HG03045 (cell line): ENCODE measurements around the gene CHRM5.

ENCODE experiments used
- ATAC-seq: cut with Tn5 transposase; IDR thresholded peaks from one replicate; pipeline ENCODE4 v1.9.1; 2021; ENCODE audit warnings: mild to moderate bottlenecking, moderate library complexity; ENCODE audit not compliant: unreplicated experiment

Gene CHRM5, protein sequence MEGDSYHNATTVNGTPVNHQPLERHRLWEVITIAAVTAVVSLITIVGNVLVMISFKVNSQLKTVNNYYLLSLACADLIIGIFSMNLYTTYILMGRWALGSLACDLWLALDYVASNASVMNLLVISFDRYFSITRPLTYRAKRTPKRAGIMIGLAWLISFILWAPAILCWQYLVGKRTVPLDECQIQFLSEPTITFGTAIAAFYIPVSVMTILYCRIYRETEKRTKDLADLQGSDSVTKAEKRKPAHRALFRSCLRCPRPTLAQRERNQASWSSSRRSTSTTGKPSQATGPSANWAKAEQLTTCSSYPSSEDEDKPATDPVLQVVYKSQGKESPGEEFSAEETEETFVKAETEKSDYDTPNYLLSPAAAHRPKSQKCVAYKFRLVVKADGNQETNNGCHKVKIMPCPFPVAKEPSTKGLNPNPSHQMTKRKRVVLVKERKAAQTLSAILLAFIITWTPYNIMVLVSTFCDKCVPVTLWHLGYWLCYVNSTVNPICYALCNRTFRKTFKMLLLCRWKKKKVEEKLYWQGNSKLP

DNA sequence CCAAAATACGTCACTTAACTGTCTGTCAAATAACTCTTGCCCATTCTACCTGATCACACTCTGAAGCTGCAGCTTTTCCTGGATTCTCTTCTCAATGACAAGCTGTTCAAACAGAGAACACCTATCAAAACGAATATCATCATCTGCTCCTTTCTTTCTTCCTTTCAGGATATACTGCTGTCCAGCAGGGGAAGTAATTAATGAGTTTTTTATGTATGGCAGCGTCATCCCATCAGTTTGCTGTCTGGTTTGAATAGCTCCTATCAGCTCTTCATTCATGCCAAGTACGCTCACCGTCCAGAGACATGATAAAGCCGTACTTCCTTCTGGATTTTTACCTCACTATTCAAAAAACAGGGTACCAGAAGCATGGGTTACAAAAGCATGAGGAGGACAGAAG lies at the start of gene CHRM5:
Gene CHRM5 (plus strand): TSS at position 274 of the 400 bp plus-strand sequence. CDS start 94,221 bp downstream, outside the sequence.
- no peak for ATAC-seq

DNA sequence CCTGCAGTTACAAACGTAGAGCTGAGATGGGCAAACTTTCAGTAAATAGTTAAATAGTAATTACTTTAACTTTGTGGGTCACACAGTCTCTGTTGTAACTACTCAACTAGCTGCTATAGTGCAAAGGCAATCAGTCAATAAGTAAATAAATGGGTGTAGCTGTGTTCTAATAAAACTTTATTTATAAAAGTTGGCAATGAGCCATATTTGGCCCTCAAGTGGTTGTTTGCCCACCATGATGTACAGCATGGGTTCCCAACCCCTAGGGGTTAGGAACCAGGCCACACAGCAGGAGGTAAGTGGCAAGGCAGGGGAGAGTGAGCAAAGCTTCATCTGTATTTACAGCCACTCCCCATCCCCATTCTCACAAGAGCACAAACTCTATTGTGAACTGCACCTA lies 44.9 kb upstream of the CHRM5 start:
- ATAC-seq, result no peak

DNA sequence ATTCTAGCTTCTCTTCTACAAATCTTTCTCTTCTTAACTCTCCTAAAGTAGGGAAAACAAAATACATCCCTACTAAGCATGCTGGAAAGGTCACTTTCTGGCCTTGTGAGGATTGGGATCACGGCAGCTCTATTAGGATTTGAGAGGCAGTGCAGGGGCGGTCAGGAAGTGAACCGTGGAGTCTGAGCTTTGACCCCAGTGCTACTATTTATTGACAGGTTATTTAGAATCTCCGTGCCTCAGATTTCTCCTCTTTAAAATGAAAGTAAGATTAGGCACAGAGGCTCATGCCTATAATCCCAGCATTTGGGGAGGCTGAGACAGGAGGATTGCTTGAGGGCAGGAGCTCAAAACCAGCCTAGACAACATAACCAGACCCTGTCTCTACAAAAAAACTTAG lies 42.0 kb upstream of the CHRM5 start:
- no peak for ATAC-seq

DNA sequence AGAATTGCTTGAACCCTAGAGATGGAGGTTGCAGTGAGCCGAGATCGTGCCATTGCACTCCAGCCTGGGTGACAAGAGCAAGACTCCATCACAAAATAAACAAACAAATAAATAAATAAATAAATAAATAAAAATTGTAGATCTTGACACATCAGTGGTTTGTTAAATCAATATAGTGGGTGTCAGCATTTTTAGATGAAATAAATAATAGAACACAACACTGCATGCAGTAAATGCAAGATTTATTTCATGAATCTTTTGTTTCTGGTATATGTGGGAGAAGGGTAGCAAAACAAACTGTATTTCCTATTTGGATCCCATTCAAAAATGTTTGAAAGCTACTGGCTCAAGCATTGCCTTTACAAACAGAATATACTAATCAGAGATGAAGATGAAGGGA lies 35.6 kb upstream of the CHRM5 start:
- no peak for ATAC-seq

- no peak for ATAC-seq
These were observed 33.9 kb upstream of the CHRM5 start for GRCh38 chr15:33934396-33934795.

- no peak for ATAC-seq
These were observed 33.4 kb upstream of the CHRM5 start for GRCh38 chr15:33934921-33935320.

DNA sequence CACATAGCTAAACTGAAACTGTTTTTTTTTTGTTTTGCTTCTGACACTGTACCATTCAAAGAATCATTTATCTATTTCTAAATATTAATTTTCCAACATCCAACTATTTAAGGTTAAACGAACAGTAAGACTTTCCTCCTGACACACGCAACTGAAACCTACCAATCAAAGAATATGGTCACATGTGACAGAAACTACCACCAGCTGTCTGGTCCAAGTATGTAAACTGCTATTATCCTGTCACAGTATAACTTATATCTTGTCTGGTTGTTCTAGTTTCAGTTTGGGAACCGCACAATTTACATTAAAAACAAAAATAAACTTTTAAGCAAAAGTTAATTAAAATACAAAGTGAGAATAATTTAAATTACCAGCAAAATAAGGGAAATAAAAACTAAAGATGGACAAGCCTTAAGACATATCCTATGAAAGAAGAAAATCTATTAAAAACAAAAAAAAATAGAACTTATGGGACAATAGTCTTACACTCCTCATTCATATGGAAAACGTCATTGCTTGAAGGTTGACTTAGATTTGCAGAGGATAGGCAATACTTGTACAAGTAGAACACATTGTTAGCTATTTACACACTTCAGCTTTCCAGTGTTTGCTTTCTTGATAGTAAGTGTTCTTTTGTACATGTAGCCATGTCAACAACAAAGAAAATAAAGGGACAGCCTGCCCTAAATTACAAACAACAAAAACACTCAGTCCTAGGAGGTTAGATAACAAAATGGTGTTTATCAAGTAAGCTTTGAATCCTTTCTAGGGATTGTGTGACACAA lies 26.8 kb upstream of the CHRM5 start:
- ATAC-seq, result no peak

DNA sequence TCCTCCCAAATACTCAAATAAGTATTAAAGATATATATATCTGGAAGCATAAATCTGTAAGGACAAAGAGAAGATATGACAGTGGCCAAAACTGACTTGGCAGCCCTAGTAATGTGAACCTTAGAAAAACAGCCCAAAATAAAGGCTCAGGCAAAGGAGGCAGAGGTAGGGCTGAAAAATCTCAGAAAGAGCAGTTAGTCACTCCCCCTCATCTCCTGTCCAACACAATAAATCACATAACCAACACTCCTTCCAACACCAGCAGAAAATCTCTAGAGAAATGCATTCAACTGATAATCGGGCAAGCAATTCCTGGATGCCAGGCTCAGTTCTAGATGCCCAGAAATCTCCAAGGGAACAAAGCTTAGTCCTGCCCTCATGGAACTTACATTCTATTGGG lies 22.1 kb upstream of the CHRM5 start:
- no peak for ATAC-seq

- ATAC-seq, result no peak
These were observed 12.4 kb upstream of the CHRM5 start for GRCh38 chr15:33955945-33956344.

DNA sequence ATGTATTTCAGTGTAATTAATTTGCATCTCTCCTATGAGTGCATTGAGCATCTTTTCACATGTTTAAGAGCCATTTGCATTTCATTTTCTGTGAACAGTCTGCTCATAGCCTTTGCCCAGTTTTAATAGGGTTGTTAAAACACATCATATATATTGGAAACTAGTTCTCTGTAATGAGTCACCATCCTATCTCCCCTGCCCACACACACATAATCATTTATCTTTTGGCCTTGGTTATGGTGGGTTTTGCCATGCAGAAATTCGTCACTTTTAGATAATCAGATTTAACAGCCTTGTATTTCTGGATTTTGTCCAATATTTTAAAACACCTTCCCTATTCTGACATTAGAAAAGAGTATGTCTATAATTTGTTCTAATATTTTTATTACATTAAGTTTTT lies 11.9 kb upstream of the CHRM5 start:
- ATAC-seq, result no peak

GRCh38 chr15:33959844-33960548 lies 8.3 kb upstream of the CHRM5 start:
- no peak for ATAC-seq

DNA sequence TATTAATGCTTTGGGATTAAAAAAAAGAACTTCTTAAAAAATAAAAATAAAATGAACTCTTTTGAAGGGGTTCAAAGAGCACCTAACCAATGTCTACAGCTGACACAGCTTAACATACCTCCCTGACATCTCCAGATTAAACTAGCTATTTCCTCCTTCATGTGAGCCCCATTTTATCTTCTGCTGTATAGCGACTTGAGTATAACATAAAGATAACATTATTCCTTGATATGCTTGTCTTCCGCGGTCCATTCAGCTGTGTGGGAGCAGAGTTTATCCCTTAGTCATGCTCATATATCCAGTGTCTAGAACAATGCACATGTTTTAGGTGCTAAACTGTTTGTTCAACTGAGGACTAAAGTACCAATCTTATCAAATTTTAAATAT lies 7.8 kb upstream of the CHRM5 start:
- no peak for ATAC-seq

DNA sequence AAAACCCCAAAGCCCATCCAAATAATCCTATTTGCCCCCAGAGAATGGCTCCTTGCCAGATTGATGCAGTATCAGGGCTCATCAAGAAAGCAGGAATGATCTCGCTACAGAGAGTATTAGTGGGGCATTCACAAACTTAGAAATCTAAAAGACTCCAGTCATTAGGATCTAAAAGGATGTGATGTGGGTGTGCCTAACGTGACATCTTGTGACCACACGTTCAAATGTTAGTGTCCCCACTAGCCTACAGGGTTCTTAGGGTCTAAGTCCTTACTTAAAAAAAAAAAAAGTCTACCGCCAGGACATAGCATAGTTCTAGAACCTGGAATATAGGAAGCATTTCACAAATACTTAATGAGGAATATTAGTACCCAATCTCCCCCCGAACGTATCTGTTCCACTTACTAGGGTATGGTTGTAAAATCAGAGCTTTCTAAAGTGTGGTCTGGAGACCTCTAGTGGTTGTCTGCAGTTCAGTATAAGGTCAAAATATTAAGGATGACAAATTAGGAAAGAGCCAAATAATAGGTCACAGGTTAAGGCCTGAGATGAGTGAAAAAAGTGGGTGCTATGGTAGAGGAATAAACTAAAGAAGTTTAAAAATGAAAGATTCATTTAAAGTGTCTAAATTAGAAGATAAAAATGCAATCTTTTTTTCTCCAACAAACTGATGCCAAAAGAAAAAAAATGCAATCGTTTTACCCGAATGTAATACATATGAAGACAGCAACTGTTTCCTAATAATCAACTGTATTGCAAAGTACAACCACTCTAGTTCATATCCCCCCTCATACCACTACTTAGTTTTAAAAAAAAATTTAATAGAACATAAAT lies 4.2 kb upstream of the CHRM5 start:
- no peak for ATAC-seq

DNA sequence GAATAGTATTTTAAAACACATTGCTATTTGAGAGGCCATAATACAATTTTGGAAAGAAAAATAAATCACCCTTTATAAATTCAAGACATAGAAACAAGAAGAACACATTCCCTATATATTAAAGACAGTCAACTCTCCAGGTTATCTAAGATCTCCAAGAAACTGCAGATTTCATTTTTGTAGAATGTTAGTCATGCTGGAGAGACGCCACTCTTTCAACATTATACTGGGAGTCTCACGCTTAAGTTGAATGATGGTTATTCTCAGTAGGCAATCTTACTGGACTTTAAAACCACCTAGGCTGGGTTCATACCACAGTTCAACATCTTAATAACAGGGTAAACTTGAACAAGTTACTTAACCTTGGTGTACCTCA lies 3.6 kb upstream of the CHRM5 start:
- ATAC-seq, result no peak

DNA sequence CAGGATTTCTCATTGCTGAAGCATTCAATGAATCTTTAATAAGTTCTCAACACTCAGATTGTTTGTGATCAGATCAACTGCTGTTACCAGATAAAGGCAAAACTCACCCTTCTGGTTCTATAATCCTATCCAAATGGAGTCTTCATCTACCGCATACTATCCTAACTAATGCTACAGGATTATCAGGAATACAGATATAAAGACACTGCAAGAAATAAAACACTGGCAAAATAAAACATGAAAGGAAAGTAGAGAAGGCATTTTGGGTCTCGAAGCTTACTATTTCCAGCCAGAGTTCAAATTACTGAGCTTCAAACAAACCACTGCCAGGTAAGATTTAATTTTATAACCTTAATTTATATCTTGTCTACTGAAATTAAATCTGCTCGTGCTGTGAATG lies 524 bp downstream of the CHRM5 start:
- ATAC-seq, result no peak

DNA sequence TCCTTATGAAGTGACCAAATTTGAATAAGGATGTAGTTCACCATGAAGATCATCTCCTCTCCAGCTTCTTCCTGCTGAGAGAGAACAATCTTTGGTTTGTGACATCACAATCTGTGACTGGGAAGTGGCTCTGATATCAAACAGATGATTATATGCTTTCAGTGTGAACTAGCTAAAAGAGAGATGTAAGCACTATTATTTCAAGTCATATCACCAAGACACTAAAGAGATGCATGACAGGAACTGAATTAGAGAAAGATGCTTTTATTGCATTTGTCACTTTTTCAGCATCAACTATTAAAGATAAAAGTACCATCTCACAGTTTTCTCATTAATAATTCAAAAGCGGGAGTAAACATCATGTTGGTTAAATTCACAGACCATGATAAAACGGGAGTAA lies 3.5 kb downstream of the CHRM5 start:
- no peak for ATAC-seq

- no peak for ATAC-seq
These were observed 6.8 kb downstream of the CHRM5 start for GRCh38 chr15:33975022-33975565.

DNA sequence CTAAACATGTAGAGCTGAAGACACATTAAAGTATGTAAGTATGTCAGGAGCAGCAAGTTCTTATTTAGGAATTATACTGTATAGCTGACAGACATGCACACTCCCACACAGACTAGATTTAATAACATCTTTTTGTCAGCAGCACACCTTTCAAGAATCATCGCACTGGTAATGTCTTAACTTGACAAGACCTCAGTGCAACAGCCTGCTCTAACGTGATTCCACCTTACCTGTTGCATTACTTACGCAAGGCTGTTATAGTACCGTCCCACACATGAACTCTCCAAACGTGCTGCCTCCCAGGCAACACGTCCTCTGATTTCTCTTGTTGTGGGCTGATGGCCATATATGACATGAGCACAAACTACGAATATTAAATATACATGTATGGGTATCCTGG lies 11.9 kb downstream of the CHRM5 start:
- no peak for ATAC-seq

- no peak for ATAC-seq
These were observed 14.2 kb downstream of the CHRM5 start for GRCh38 chr15:33982516-33982915.

- no peak for ATAC-seq
These were observed 17.0 kb downstream of the CHRM5 start for GRCh38 chr15:33985287-33985686.
